Loucy (cell line): Measurements from ENCODE around the gene SPTSSA.

Experiments used
- H2AFZ ChIP-seq: fragments of 200-600 bp; sonication (generic); 2 replicates; pipeline ENCODE4 v1.6.0; 2016; ENCODE audit warnings: antibody characterized with exemption, mild to moderate bottlenecking, low read length, moderate library complexity
- H3F3A ChIP-seq: fragments of 200-600 bp; 2 replicates; pipeline ENCODE4 v1.6.0; 2016; ENCODE audit warnings: antibody characterized with exemption, low read depth, mild to moderate bottlenecking
- H3K27me3 ChIP-seq: fragments of 200-600 bp; sonication (generic); 2 replicates; pipeline ENCODE4 v1.6.1; 2014; ENCODE audit warnings: low read length, mild to moderate bottlenecking; ENCODE audit not compliant: insufficient read depth, poor library complexity, severe bottlenecking
- H3K36me3 ChIP-seq: fragments of 200-600 bp; sonication (generic); 2 replicates; pipeline ENCODE4 v1.6.1; 2016; ENCODE audit warnings: low read length; ENCODE audit not compliant: insufficient read depth
- H3K4me1 ChIP-seq: fragments of 200-600 bp; sonication (generic); 2 replicates; pipeline ENCODE4 v1.5.1; 2014; ENCODE audit warnings: low read length, mild to moderate bottlenecking; ENCODE audit not compliant: insufficient read depth, poor library complexity, severe bottlenecking
- H3K4me2 ChIP-seq: fragments of 200-600 bp; sonication (generic); 2 replicates; pipeline ENCODE4 v1.6.0; 2014; ENCODE audit warnings: antibody characterized with exemption, low read length, low read depth, mild to moderate bottlenecking; ENCODE audit not compliant: poor library complexity, severe bottlenecking
- H3K4me3 ChIP-seq: fragments of 200-600 bp; sonication (generic); 2 replicates; pipeline ENCODE4 v1.5.1; 2014; ENCODE audit warnings: low read length, mild to moderate bottlenecking, mixed read lengths; ENCODE audit not compliant: poor library complexity, severe bottlenecking
- H3K79me2 ChIP-seq: fragments of 200-600 bp; sonication (generic); 2 replicates; pipeline ENCODE4 v1.6.1; 2014; ENCODE audit warnings: low read length; ENCODE audit not compliant: insufficient read depth
- H3K9ac ChIP-seq: fragments of 200-600 bp; sonication (generic); 2 replicates; pipeline ENCODE4 v1.6.0; 2014; ENCODE audit warnings: mild to moderate bottlenecking, low read depth, low read length, moderate library complexity; ENCODE audit not compliant: poor library complexity, severe bottlenecking
- H3K9me2 ChIP-seq: fragments of 200-600 bp; sonication (generic); replicated peaks from 2 replicates; pipeline ENCODE4 v1.6.1; 2016; ENCODE audit warnings: low read depth, low read length, mixed read lengths
- H3K9me3 ChIP-seq: fragments of 200-600 bp; sonication (generic); 2 replicates; pipeline ENCODE4 v1.6.1; 2014; ENCODE audit warnings: mild to moderate bottlenecking, antibody characterized with exemption, low read length, low read depth; ENCODE audit not compliant: insufficient read depth
- H4K20me1 ChIP-seq: fragments of 200-600 bp; sonication (generic); 2 replicates; pipeline ENCODE4 v1.6.0; 2014; ENCODE audit warnings: antibody characterized with exemption, low read length, mild to moderate bottlenecking; ENCODE audit not compliant: insufficient read depth, poor library complexity, severe bottlenecking
- CTCF ChIP-seq: fragments of 200-600 bp; sonication (generic); conservative IDR thresholded peaks from 2 replicates; pipeline ENCODE4 v1.5.1; 2014; ENCODE audit warnings: mild to moderate bottlenecking, antibody characterized with exemption, low read length
- EZH2phosphoT487 ChIP-seq: fragments of 200-600 bp; IDR thresholded peaks from 2 replicates; pipeline ENCODE4 v1.6.1; 2018; ENCODE audit warnings: antibody characterized with exemption, mild to moderate bottlenecking, moderate library complexity, borderline replicate concordance

Gene SPTSSA

GRCh38 chr14:34449819-34450541 lies 12.1 kb downstream of the SPTSSA start:
- H3F3A ChIP-seq: no peaks in the 10 kb centered on the region
- H2AFZ ChIP-seq: no peak overlapping the region
- no peak for TF ChIP-seq EZH2phosphoT487
- TF ChIP-seq CTCF: no peak
- no peaks in the 10 kb centered on the region for H3K9me2 ChIP-seq
- no peak overlapping the region for H3K4me3 ChIP-seq
- peaks cover 10% of the 10 kb centered on the region for H4K20me1 ChIP-seq
- H3K4me1 ChIP-seq: peaks cover 6% of the 10 kb centered on the region
- H3K79me2 ChIP-seq: peaks cover 20% of the 10 kb centered on the region; the same call in 1 of the 2 replicates
- no peak overlapping the region for H3K4me2 ChIP-seq
- no peaks in the 10 kb centered on the region for H3K9me3 ChIP-seq
- no peaks in the 10 kb centered on the region for H3K27me3 ChIP-seq
- no peak overlapping the region for H3K9ac ChIP-seq
- H3K36me3 ChIP-seq: peaks cover 3% of the 10 kb centered on the region; the same call in 1 of the 2 replicates

GRCh38 chr14:34439090-34439489 lies 22.9 kb downstream of the SPTSSA start:
- Histone ChIP-seq H3K4me2 (no peak overlapping the region), H3K79me2 (no peaks in the 10 kb centered on the region), H3K9me3 (no peaks in the 10 kb centered on the region), H2AFZ (no peak overlapping the region), H3K4me3 (no peak overlapping the region), H3K9ac (no peak overlapping the region), H4K20me1 (no peaks in the 10 kb centered on the region), H3K27me3 (no peaks in the 10 kb centered on the region), H3K9me2 (no peaks in the 10 kb centered on the region), H3K4me1 (no peaks in the 10 kb centered on the region), H3F3A (no peaks in the 10 kb centered on the region), H3K36me3 (no peaks in the 10 kb centered on the region)
- TF ChIP-seq EZH2phosphoT487 (no peak), CTCF (peak; percentile 35; the same call in 1 of the 2 replicates)

- Histone ChIP-seq H4K20me1 (no peaks in the 10 kb centered on the region), H3K4me3 (no peak overlapping the region), H3K9ac (no peak overlapping the region), H3K4me1 (no peaks in the 10 kb centered on the region), H3K4me2 (no peak overlapping the region), H3K27me3 (no peaks in the 10 kb centered on the region), H2AFZ (no peak overlapping the region), H3K79me2 (no peaks in the 10 kb centered on the region), H3K36me3 (no peaks in the 10 kb centered on the region), H3K9me2 (no peaks in the 10 kb centered on the region), H3K9me3 (no peaks in the 10 kb centered on the region), H3F3A (no peaks in the 10 kb centered on the region)
- TF ChIP-seq CTCF: no peak
Measured at GRCh38 chr14:34438438-34438837, 23.6 kb downstream of the SPTSSA start.
